Liver (tissue), 9 donors: ENCODE data around the gene GRIN2A. TPM values are rescaled to one million over a fixed set of nuclear protein-coding genes. Genes with fewer than 3 reads are reported as not detected.

ENCODE experiments used
- DNase-seq: peaks from one replicate; pipeline ENCODE4 v3.0.0-alpha.2; 2017; ENCODE audit warnings: low spot score
- H3K27ac ChIP-seq, 2 donors: one replicate each; pipeline ENCODE4 v1.7.0; 2013; ENCODE audit warnings: inconsistent platforms in 2 of 2, low read length in 2 of 2, control low read depth in 1 of 2, low read depth in 1 of 2, mild to moderate bottlenecking in 1 of 2
- H3K27me3 ChIP-seq, 4 donors: one replicate each; pipeline versions ENCODE4 v1.6.1 to v1.7.0; 2013; ENCODE audit warnings: low read length in 3 of 4, inconsistent platforms in 1 of 4, mild to moderate bottlenecking in 1 of 4, moderate library complexity in 1 of 4; ENCODE audit not compliant: control insufficient read depth in 4 of 4, insufficient read depth in 4 of 4
- H3K36me3 ChIP-seq, 4 donors: one replicate each; pipeline versions ENCODE4 v1.6.1 to v1.7.0; 2013; ENCODE audit warnings: low read length in 3 of 4, mild to moderate bottlenecking in 3 of 4, low read depth in 1 of 4, moderate library complexity in 1 of 4; ENCODE audit not compliant: control insufficient read depth in 4 of 4, insufficient read depth in 3 of 4
- H3K4me1 ChIP-seq, 4 donors: one replicate each; pipeline versions ENCODE4 v1.6.1 to v1.7.0; 2013; ENCODE audit warnings: low read length in 3 of 4, mild to moderate bottlenecking in 3 of 4, moderate library complexity in 1 of 4; ENCODE audit not compliant: control insufficient read depth in 4 of 4, insufficient read depth in 4 of 4
- H3K4me3 ChIP-seq, 3 donors: one replicate each; pipeline versions ENCODE4 v1.6.1 to v1.7.0; 2013; ENCODE audit warnings: low read length in 3 of 3, control low read depth in 1 of 3, low read depth in 1 of 3, mild to moderate bottlenecking in 1 of 3
- H3K9ac ChIP-seq, 2 donors: one replicate each; pipeline ENCODE4 v1.7.0; 2013; ENCODE audit warnings: low read length in 2 of 2, mild to moderate bottlenecking in 2 of 2, moderate library complexity in 2 of 2, control low read depth in 1 of 2, low read depth in 1 of 2
- H3K9me3 ChIP-seq, 4 donors: one replicate each; pipeline versions ENCODE4 v1.6.1 to v1.7.0; 2013; ENCODE audit warnings: low read length in 3 of 4; ENCODE audit not compliant: control insufficient read depth in 4 of 4
- FOXA1 ChIP-seq: IDR thresholded peaks from 2 replicates; pipeline ENCODE4 v1.6.1; 2016; ENCODE audit warnings: antibody characterized with exemption
- FOXA2 ChIP-seq: IDR thresholded peaks from 2 replicates; pipeline ENCODE4 v1.6.1; 2016; ENCODE audit warnings: antibody characterized with exemption
- HNF4A ChIP-seq, 2 donors: conservative IDR thresholded peaks; 2 replicates each; pipeline ENCODE4 v1.6.1; 2016; ENCODE audit warnings: antibody characterized with exemption in 2 of 2, mild to moderate bottlenecking in 2 of 2
- HNF4G ChIP-seq: IDR thresholded peaks from 2 replicates; pipeline ENCODE4 v1.6.1; 2016; ENCODE audit warnings: antibody characterized with exemption
- JUND ChIP-seq, 2 donors: IDR thresholded peaks; 2 replicates each; pipeline ENCODE4 v1.6.1; 2016; ENCODE audit warnings: antibody characterized with exemption in 2 of 2
- REST ChIP-seq: IDR thresholded peaks from 2 replicates; pipeline ENCODE4 v1.6.1; 2016; ENCODE audit warnings: antibody characterized with exemption, mild to moderate bottlenecking
- RXRA ChIP-seq, 2 donors: IDR thresholded peaks; 2 replicates each; pipeline ENCODE4 v1.6.1; 2017 to 2018; ENCODE audit warnings: antibody characterized with exemption in 2 of 2, mild to moderate bottlenecking in 1 of 2
- SP1 ChIP-seq: IDR thresholded peaks from 2 replicates; pipeline ENCODE4 v1.6.1; 2018; ENCODE audit warnings: antibody characterized with exemption, mild to moderate bottlenecking
- TAF1 ChIP-seq: conservative IDR thresholded peaks from 2 replicates; pipeline ENCODE4 v1.6.1; 2016; ENCODE audit warnings: antibody characterized with exemption, mild to moderate bottlenecking
- YY1 ChIP-seq: IDR thresholded peaks from 2 replicates; pipeline ENCODE4 v1.6.1; 2016; ENCODE audit warnings: antibody characterized with exemption, mild to moderate bottlenecking
- ZBTB33 ChIP-seq: IDR thresholded peaks from 2 replicates; pipeline ENCODE4 v1.6.1; 2016; ENCODE audit warnings: antibody characterized with exemption
- WGBS: extraction: QIAGEN DNeasy Blood & Tissue Kit; methylation state at CpG from one replicate; pipeline ENCODE4 v1.1.7; 2013; 5-methylcytosine and 5-hydroxymethylcytosine counted together
- polyA plus RNA-seq, 2 donors: library from polyadenylated mRNA; stranded (reverse) in 1 of 2; unstranded in 1 of 2; fragments of 200-250 nt in 1 of 2; fragments of >200 nt in 1 of 2; fragmentation: Nextera tagmentation in 1 of 2; extraction: Ambion mirVana in 1 of 2; gene quantifications; one replicate each; pipeline versions ENCODE4 v1.2.1 to v1.2.3, GENCODE V29; 2013 to 2015
- total RNA-seq, 2 donors: library from RNA; depleted of rRNA; stranded (reverse); fragments of >200 nt; gene quantifications; one replicate each; pipeline ENCODE4 v1.2.3, GENCODE V29; 2014
- TF ChIP-seq, protein P1 (sequence below): fragments of 150-350 bp; IDR thresholded peaks from 2 replicates; pipeline ENCODE4 v1.5.1; 2017; ENCODE audit warnings: improper control_type of control experiment, low read depth, low read length; ENCODE audit not compliant: missing input control
- donor health status: healthy.
- donor health status: healthy.
- donor health status: healthy.
- donor health status: healthy.
- donor health status: healthy.

GRIN2A gene
- total and polyA plus RNA-seq, 4 donors, result under 0.01 to 0.08 (median 0.07) TPM; not detected in 1

GRCh38 chr16:9805109-9805508, 377.1 kb downstream of the GRIN2A start:
- Histone ChIP-seq H3K4me1 (no peaks in the 10 kb centered on the region), H3K27ac (no peak overlapping the region), H3K36me3 (no peaks in the 10 kb centered on the region), H3K27me3 (peaks cover 0 to 2% (median 0%) of the 10 kb centered on the region in 4 donors), H3K9ac (no peak overlapping the region), H3K9me3 (no peaks in the 10 kb centered on the region), H3K4me3 (no peak overlapping the region)
- TF ChIP-seq TAF1, result no peak
- TF ChIP-seq YY1, result no peak
- no peak for TF ChIP-seq REST
- TF ChIP-seq HNF4G, result no peak
- no peak for TF ChIP-seq FOXA2
- TF ChIP-seq SP1, result no peak
- no peak for TF ChIP-seq RXRA (IDR thresholded peaks at IDR 0.05)
- no peak for TF ChIP-seq FOXA1
- 86% methylated on average over 2 of the region's 2 CpGs for WGBS
- no peak for DNase-seq

DNA sequence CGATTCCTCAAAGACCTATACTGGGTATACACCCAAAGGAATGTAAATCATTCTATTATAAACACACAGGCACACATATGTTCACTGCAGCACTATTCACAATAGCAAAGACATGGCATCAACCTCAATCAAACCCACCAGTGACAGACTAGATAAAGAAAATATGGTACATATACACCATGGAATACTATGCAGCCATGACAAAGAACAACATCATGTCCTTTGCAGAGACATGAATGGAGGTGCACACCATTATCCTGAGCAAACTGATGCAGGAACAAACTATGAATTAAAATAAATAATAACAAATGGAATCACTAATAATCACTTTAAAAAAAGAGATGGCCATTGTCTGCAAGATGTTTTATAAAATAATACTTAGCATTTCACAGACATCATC, 380.1 kb downstream of the GRIN2A start:
- WGBS, result 91% methylated on average over 1 of the region's 1 CpG
- H3K36me3 ChIP-seq, result no peaks in the 10 kb centered on the region
- H3K4me3 ChIP-seq, result no peak overlapping the region
- no peaks in the 10 kb centered on the region for H3K4me1 ChIP-seq
- H3K9ac ChIP-seq, result no peak overlapping the region
- no peak for DNase-seq
- TF ChIP-seq RXRA (IDR thresholded peaks at IDR 0.05) (no peak), TAF1 (no peak), YY1 (no peak), HNF4A (conservative IDR thresholded peaks at IDR 0.05) (no peak), FOXA1 (no peak), JUND (IDR thresholded peaks at IDR 0.05) (no peak)
- TF ChIP-seq, protein P1, sequence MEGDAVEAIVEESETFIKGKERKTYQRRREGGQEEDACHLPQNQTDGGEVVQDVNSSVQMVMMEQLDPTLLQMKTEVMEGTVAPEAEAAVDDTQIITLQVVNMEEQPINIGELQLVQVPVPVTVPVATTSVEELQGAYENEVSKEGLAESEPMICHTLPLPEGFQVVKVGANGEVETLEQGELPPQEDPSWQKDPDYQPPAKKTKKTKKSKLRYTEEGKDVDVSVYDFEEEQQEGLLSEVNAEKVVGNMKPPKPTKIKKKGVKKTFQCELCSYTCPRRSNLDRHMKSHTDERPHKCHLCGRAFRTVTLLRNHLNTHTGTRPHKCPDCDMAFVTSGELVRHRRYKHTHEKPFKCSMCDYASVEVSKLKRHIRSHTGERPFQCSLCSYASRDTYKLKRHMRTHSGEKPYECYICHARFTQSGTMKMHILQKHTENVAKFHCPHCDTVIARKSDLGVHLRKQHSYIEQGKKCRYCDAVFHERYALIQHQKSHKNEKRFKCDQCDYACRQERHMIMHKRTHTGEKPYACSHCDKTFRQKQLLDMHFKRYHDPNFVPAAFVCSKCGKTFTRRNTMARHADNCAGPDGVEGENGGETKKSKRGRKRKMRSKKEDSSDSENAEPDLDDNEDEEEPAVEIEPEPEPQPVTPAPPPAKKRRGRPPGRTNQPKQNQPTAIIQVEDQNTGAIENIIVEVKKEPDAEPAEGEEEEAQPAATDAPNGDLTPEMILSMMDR, result no peak
- H3K27me3 ChIP-seq, result no peaks in the 10 kb centered on the region
- no peak overlapping the region for H3K27ac ChIP-seq
- H3K9me3 ChIP-seq, result no peaks in the 10 kb centered on the region

DNA sequence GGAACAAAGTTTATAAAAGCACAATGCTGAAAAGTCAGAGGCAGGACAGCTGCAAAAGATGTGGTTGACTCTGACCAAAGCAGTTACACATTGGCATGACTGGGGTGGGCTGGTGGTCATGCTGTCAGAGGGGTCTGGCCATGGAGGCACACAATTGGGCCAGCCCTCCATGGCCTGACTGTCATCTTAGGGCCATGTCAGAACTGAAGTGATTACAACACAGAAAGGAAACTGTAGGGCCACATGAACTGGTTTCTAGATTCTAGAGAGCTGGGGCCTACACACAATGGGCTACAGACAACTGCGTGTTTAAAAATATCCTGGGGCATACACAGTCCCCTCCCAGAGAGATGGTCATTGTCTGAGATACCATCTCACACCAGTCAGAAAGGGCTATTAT, 380.6 kb downstream of the GRIN2A start:
- no peaks in the 10 kb centered on the region for H3K4me1 ChIP-seq
- H3K27me3 ChIP-seq, result no peaks in the 10 kb centered on the region
- H3K9me3 ChIP-seq, result no peaks in the 10 kb centered on the region
- TF ChIP-seq ZBTB33, result no peak
- no peak overlapping the region for H3K27ac ChIP-seq
- DNase-seq, result no peak
- no peak overlapping the region for H3K9ac ChIP-seq
- H3K36me3 ChIP-seq, result peaks cover 0 to under 1% (median 0%) of the 10 kb centered on the region in 4 donors
- 87% methylated on average over 1 of the region's 1 CpG for WGBS
- no peak overlapping the region for H3K4me3 ChIP-seq
